Right lobe of liver (tissue), 4 donors: ENCODE data around the gene STX11.

Experiments used
- POLR2A ChIP-seq: fragments of 450-650 bp; IDR thresholded peaks from one replicate; pipeline ENCODE4 v1.6.1; 2017; ENCODE audit warnings: antibody characterized with exemption, mild to moderate bottlenecking
- TF ChIP-seq, protein P1 (sequence below), 4 donors: fragments of 200-600 bp in 3 of 4; fragments of 450-650 bp in 1 of 4; IDR thresholded peaks; one replicate each; pipeline versions ENCODE4 v1.5.1 to v1.8.0; 2016 to 2022; ENCODE audit warnings: antibody characterized with exemption in 4 of 4, mild to moderate bottlenecking in 2 of 4
- donor health status: DM: no; HTN: no; CAD: no.
- donor health status: DM: no; HTN: no; CAD: no.
- donor health status: DM: no; HTN: yes; CAD: no.

DNA sequence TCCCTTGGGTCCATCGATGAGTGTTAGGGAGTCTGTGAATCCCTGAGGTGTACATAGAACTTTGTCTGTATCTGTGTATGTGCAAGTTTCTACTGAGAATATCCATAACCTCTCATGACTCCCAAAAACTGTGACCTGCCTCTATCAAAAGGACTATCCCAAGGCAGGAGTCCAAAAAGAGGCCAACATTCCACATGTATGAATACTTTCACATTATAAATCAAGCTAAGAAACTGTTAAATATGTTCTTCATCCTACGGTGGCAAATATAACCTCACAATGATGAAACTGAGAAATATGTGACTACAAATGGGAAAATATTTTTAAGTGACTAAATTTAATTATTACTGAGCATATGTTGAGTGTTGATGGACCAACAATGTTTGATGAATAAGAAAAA lies 16.1 kb upstream of the STX11 start:
- TF ChIP-seq, protein P1, sequence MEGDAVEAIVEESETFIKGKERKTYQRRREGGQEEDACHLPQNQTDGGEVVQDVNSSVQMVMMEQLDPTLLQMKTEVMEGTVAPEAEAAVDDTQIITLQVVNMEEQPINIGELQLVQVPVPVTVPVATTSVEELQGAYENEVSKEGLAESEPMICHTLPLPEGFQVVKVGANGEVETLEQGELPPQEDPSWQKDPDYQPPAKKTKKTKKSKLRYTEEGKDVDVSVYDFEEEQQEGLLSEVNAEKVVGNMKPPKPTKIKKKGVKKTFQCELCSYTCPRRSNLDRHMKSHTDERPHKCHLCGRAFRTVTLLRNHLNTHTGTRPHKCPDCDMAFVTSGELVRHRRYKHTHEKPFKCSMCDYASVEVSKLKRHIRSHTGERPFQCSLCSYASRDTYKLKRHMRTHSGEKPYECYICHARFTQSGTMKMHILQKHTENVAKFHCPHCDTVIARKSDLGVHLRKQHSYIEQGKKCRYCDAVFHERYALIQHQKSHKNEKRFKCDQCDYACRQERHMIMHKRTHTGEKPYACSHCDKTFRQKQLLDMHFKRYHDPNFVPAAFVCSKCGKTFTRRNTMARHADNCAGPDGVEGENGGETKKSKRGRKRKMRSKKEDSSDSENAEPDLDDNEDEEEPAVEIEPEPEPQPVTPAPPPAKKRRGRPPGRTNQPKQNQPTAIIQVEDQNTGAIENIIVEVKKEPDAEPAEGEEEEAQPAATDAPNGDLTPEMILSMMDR (IDR thresholded peaks at IDR 0.05) = no peak
- no peak for TF ChIP-seq POLR2A
